HEK293 (cell line): Measurements from ENCODE around the gene MINDY2.

Source experiments
- CTCF ChIA-PET: fragments of 350-600 bp; formaldehyde crosslinking; extraction: SDS; loops from one replicate; lab custom pipeline; 2021; ENCODE audit warnings: antibody characterized with exemption; lab: Yijun Ruan, JAX
- POLR2A ChIA-PET: fragments of 300-600 bp; formaldehyde crosslinking; extraction: SDS; loops from one replicate; lab custom pipeline; 2020; ENCODE audit warnings: antibody characterized with exemption, inconsistent platforms; lab: Yijun Ruan, JAX
- H3K27ac ChIP-seq: fragments of 200-500 bp; sonication (Bioruptor generic); 2 replicates; pipeline ENCODE4 v1.5.1; 2014; ENCODE audit warnings: low read depth, low read length, control low read depth, inconsistent platforms; ENCODE audit errors: extremely low read depth
- H3K36me3 ChIP-seq, 2 experiments: fragments of 200-500 bp in 1 of 2; sonication (Bioruptor generic) in 1 of 2; 1 replicate in 1 of 2; 2 replicates in 1 of 2; pipeline ENCODE4 v1.5.1; 2014 to 2017; ENCODE audit warnings: inconsistent platforms in 2 of 2, low read length in 2 of 2; ENCODE audit not compliant: control insufficient read depth in 2 of 2, insufficient read depth in 1 of 2
- H3K4me1 ChIP-seq: fragments of 200-500 bp; sonication (Bioruptor generic); 2 replicates; pipeline ENCODE4 v1.5.1; 2014; ENCODE audit warnings: mild to moderate bottlenecking, low read length, inconsistent platforms; ENCODE audit not compliant: control insufficient read depth, insufficient read depth
- H3K4me3 ChIP-seq: 2 replicates; pipeline ENCODE4 v1.5.1; 2011; ENCODE audit warnings: low read depth, mild to moderate bottlenecking, control low read depth, low read length, moderate library complexity
- H3K9me3 ChIP-seq: fragments of 200-500 bp; sonication (Bioruptor generic); 2 replicates; pipeline ENCODE4 v1.5.1; 2014; ENCODE audit warnings: low read depth, low read length, inconsistent platforms; ENCODE audit not compliant: control insufficient read depth, insufficient read depth
- ATF2 ChIP-seq: fragments of 450-650 bp; formaldehyde crosslinking; IDR thresholded peaks from 2 replicates; pipeline ENCODE4 v1.5.1; 2016; ENCODE audit warnings: missing biosample characterization, missing genetic modification characterization, low read depth
- GLI2 ChIP-seq: fragments of 450-650 bp; formaldehyde crosslinking; IDR thresholded peaks from 2 replicates; pipeline ENCODE4; 2017; ENCODE audit warnings: missing biosample characterization, missing genetic modification characterization, low read depth, borderline replicate concordance
- HOXD13 ChIP-seq: sonication (generic); formaldehyde crosslinking; IDR thresholded peaks from 2 replicates; pipeline ENCODE4 v1.8.0; 2022; ENCODE audit warnings: missing genetic modification reagents, borderline replicate concordance
- KLF7 ChIP-seq: fragments of 450-650 bp; formaldehyde crosslinking; IDR thresholded peaks from 2 replicates; pipeline ENCODE4 v1.5.1; 2016; ENCODE audit warnings: missing biosample characterization, missing genetic modification characterization, borderline replicate concordance
- PRDM10 ChIP-seq: fragments of 450-650 bp; formaldehyde crosslinking; IDR thresholded peaks from 2 replicates; pipeline ENCODE4 v1.5.1; 2016; ENCODE audit warnings: missing biosample characterization, missing genetic modification characterization
- ZFP69B ChIP-seq: fragments of 450-650 bp; formaldehyde crosslinking; IDR thresholded peaks from 2 replicates; pipeline ENCODE4 v1.5.1; 2016; ENCODE audit warnings: missing biosample characterization, missing genetic modification characterization
- ZNF16 ChIP-seq: fragments of 450-650 bp; formaldehyde crosslinking; IDR thresholded peaks from 2 replicates; pipeline ENCODE4 v1.5.1; 2016; ENCODE audit warnings: low read depth, missing biosample characterization, missing genetic modification characterization
- ZNF37A ChIP-seq: fragments of 450-650 bp; IDR thresholded peaks from 2 replicates; pipeline ENCODE4 v1.5.1; 2018; ENCODE audit warnings: missing biosample characterization, missing genetic modification characterization
- ZNF473 ChIP-seq: fragments of 450-650 bp; formaldehyde crosslinking; IDR thresholded peaks from 2 replicates; pipeline ENCODE4 v1.5.1; 2017; ENCODE audit warnings: missing biosample characterization, missing genetic modification characterization
- ZNF501 ChIP-seq: fragments of 450-650 bp; formaldehyde crosslinking; IDR thresholded peaks from 2 replicates; pipeline ENCODE4 v1.5.1; 2016; ENCODE audit warnings: missing biosample characterization, missing genetic modification characterization
- ZNF549 ChIP-seq: fragments of 450-650 bp; IDR thresholded peaks from 2 replicates; pipeline ENCODE4 v1.5.1; 2018; ENCODE audit warnings: missing biosample characterization, missing genetic modification characterization, mild to moderate bottlenecking, inconsistent platforms, moderate library complexity
- ZNF692 ChIP-seq: fragments of 450-650 bp; formaldehyde crosslinking; IDR thresholded peaks from 2 replicates; pipeline ENCODE4 v1.5.1; 2016; ENCODE audit warnings: missing biosample characterization, missing genetic modification characterization

MINDY2 gene

GRCh38 chr15:58742819-58743502 lies 28.1 kb upstream of the MINDY2 start:
- TF ChIP-seq GLI2 (tag by site-specific recombination) (no peak), ZFP69B (tag by site-specific recombination) (no peak), ZNF473 (tag by site-specific recombination) (no peak), ZNF37A (tag by site-specific recombination) (no peak), ZNF501 (tag by site-specific recombination) (no peak), ZNF16 (no peak), ATF2 (tag by site-specific recombination) (no peak), ZNF692 (tag by site-specific recombination) (no peak), KLF7 (tag by site-specific recombination) (no peak), HOXD13 (CRISPR knock-in tag) (no peak), ZNF549 (tag by site-specific recombination) (no peak)
- H3K4me3 ChIP-seq, result no peak overlapping the region
- POLR2A ChIA-PET, result interaction anchor here (0.6 kb wide), 1 partner anchor 28 kb away, joined by 3 read pairs; the partner anchor contains the start of gene MINDY2

GRCh38 chr15:58746174-58746573 lies 24.9 kb upstream of the MINDY2 start:
- no peak overlapping the region for H3K27ac ChIP-seq
- peaks cover 12% of the 10 kb centered on the region for H3K4me1 ChIP-seq
- H3K9me3 ChIP-seq, result no peaks in the 10 kb centered on the region
- no peak overlapping the region for H3K4me3 ChIP-seq
- H3K36me3 ChIP-seq, result no peaks in the 10 kb centered on the region
- ChIA-PET CTCF (no interaction called here), POLR2A (no interaction called here)
- TF ChIP-seq PRDM10 (tag by site-specific recombination), result peak; percentile 68
- TF ChIP-seq KLF7 (tag by site-specific recombination), result no peak
- TF ChIP-seq, all 188 proteins: peak for 1

More at GRCh38 chr15:58742819-58743502, 28.1 kb upstream of the MINDY2 start:
- Histone ChIP-seq H3K4me1 (peaks cover 12% of the 10 kb centered on the region), H3K9me3 (no peaks in the 10 kb centered on the region), H3K27ac (no peak overlapping the region), H3K36me3 (no peaks in the 10 kb centered on the region)
- CTCF ChIA-PET, result interaction anchor here (0.6 kb wide), 3 partner anchors 34 to 772 kb away, joined by 3 to 4 read pairs (median 4); no protein-coding TSS in a partner anchor
